GM19351 (cell line): Measurements from ENCODE around the gene ASIC2.

Experiments
- ATAC-seq: cut with Tn5 transposase; IDR thresholded peaks from one replicate; pipeline ENCODE4 v1.9.1; 2021; ENCODE audit warnings: mild to moderate bottlenecking, moderate library complexity; ENCODE audit not compliant: unreplicated experiment

Gene ASIC2

DNA sequence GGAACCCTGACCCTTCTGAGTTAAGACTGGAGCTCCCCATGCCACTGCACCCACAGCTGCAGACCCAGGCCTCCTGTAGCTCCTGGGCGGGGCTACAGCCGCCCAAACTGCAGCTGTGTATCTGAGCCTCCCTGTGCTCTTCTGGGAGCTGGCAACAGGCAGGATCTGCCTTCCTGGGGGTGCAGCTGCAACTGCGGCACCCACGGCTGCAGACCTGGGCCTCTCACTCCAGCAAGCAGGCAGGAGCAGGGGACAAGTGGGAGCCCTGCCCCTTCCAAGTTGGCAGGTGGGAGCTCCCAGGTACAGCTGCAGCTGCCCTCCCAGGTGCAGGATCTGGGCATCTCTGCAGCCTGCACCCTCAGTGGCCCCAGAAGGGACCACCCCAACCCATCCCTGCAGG is 259.9 kb downstream of the ASIC2 start:
- ATAC-seq, result no peak

DNA sequence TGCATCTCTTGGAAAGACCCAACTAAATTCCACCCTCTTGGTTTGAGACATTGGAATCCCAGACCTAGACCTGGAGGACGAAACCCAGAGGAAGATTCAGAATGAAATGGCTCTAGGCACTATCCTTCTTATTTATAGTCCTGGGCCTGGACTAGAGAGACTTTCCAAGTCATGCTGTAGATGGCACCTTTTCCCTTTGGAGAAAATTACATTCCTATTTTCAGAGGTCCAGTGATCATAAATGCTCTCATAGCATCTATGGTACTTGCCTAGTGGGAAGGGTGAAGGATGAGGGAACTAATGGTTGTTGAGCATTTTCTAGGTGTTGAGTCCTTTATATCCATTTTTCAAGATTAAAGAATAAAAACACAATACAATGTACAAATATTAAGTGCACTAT is 264.3 kb downstream of the ASIC2 start:
- ATAC-seq, result no peak

DNA sequence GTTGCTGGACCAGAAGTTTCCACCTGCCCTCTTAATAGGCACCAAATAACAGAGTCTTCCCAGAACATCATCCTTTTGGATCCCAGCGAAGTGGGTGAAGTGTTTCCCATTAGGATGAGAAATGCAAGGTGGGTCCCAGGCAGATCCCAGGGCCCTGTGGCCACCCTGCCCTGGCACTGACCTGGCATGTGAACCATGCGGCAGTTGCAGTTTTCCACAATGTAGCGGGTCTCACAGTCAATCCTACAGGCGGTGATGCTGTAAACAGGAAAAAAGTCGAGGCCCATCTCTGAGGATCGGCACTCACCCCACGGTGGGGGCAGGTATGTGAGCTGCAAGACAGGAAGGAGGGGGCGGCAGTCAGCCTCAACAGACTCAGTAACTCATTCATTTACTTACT is 265.0 kb downstream of the ASIC2 start:
- ATAC-seq, result no peak

DNA sequence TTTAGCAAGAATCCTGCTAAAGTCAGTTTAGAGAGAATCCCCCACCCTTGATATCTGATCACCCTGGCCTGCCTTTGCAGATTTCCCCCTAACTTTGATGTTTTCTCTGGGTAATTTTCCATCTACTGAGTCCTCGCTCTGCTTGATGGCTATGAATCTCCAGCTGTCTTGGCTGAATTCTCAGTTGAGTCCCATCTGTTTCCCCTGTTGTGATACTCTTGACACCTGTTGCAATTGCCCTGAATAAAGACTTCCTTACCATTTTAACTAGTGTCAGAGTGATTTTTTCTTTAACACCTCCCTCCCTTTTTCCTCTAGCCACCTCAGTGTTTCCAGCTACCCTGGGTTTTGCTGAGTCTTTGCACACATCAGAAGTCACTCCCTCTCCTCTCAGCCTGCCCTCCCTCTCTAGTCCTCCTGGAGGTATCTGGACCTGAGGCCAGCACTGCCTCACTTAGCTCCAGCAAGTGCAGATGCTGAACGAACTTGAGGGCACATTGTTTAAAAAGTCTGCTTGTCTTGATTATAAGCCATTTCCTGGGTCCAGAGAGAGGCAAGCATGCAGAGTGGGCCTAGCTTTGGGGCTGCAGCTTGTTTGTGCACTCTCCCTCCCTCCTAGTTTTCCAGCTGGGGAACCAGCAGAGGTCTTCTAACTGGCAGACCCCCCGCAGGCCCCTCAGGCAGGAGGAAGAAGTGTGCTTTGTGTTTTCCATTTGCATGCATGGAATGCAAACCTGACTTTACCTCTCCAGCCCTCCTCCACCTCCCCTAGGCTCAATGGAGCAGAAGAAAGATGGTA is 268.2 kb downstream of the ASIC2 start:
- no peak for ATAC-seq

DNA sequence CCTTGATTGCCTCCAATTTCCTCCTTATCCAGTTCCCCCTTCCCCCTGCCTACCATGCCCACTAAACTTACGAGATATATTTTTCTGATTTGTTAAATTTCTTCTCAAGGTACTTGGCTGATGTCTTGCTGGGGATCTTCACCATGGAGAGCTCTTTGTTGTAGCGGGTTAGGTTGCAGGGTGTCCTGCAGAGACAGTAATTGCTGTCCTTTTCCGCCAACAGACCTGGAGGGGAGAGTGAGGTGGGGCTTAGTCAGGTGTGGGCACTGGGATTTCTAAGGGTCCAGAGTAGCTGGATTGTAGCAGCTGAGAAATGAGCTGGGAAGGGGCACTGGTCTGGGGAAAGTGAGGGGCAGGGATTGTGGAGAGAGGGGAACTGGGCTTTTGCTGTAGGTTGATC is 269.3 kb downstream of the ASIC2 start:
- ATAC-seq, result no peak

DNA sequence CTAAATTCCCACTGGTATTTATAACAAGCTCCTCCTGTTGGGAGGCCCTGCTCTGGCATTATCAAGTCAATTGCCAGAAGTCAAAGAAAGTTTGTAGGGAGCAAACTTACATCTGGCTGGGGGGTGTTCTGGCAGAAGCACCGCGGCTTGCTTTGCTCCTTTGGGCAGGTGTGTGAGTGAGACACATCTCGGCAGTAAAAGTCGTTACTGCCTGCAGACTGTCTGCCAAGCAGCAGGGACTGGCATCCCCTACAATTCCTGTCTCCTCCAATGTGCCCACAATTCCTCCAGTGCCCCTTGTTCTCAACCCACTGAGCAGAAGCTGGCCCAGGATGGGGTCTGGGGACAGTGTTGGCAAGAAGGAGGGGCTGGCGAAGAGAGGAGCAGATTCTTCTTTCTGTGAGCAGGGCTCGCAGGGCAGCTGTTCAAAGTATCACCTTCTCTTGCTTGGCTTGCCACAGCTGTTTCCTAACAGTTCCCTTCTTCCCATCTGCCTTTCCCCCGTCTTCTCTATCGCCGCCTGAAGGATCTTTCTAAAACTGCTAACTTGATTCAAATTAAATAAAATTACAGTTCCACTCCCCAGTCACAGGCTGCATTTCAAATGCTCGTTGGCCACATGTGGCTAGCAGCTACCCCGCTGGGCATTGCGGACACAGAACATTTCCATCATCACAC is 271.2 kb downstream of the ASIC2 start:
- no peak for ATAC-seq

DNA sequence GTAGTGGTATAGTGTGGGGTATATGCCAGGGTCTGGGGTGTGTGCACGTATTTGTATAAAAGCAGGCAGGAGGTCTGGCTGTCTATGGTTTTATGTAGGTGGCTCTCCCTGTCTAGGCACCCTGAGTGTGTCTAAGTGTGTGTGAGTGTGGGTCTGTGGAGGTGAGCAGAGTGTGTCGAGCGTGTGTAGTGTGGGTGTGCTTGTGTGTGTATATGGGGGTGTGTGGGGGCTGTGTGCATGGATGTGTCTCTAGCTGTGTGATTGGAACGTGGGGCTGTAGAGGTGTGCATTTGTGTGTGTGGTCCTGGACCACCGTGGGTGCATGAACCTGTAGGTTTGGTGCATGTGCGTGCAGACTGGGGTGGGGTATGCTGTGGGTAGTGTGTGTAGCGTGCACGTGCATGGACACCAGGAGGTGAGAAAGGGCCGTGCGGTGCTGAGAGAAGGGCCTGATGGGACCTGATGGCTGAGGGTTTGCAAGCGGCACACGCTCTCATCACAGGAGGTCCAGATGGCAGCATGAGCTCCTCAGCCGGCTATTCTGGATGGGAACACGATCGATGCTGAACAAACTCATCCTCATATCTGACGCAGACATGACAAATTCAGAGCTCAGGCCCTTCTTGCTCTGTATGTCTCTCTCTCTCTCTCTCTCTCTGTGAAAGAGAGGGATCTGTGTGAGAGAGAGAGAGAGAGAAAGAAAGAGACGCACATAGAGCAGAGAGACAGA is 273.8 kb downstream of the ASIC2 start:
- no peak for ATAC-seq

DNA sequence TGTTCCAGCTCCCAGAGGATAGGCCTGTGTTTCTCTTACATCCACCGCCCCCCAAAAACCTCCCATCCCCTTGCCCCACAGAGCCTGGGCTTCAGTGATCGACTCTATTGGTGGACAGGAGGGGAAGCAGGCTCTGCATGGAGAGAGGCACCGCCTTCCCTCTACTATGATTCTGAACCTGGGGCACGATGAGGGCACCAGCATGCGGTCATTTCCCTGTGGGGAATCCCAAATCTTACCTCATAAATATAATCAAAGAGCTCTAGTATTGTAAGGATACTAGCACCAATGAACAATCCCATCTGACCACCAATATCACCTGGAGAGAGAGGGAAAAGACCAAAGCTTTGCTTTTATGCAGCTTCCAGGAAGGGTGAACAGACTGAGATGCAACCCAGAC is 275.7 kb downstream of the ASIC2 start:
- ATAC-seq, result no peak

DNA sequence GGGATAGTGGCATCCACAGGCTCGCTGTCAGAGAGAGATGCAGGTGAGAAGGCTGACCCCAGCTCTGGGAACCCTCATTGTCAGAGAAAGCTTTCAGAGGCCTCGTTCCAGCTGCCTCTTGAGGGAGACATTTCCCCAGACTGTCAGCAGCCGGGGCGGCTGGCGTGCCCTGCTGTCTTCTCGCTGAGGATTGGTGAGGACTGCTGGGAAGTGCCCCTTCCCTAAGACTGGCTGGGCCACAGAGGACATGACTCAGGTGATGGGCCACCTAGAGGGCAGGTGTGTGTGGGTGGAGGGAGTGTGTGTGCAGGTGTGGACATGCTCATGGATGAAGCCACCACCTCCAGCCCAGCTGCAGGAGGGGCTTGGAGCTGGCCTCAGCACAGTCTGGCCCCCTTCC is 276.2 kb downstream of the ASIC2 start:
- ATAC-seq, result no peak

DNA sequence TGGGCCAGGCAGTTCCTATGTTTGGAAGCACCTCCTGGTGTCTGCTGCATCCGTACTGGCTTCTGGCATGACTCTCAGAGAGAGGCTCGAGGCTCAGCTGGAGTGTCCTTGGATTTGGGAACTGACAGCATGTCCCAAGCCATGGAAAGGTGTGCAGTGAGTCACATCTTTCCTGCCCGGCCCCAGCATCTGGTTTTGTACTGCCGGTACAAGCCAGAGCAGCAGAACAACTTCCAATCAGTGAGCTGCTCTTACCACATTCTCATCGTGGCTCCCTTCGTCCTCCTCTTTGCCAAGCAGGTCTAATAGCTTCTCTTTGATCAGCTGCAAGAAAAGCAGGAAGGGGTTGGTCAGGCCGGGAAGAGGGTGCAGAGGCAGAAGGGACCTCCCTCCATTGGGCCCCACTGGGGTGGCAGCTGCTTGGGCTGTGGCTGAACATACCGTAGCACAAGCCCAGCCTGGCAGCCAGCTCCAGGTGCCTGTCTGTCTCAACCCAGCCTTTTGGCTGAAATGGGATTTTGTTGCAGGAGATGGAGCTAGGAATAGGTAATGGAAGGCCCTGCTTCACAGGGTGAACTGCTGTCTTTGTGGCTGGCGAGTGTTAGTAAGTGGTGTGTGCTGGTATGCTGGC is 277.3 kb downstream of the ASIC2 start:
- ATAC-seq, result no peak

DNA sequence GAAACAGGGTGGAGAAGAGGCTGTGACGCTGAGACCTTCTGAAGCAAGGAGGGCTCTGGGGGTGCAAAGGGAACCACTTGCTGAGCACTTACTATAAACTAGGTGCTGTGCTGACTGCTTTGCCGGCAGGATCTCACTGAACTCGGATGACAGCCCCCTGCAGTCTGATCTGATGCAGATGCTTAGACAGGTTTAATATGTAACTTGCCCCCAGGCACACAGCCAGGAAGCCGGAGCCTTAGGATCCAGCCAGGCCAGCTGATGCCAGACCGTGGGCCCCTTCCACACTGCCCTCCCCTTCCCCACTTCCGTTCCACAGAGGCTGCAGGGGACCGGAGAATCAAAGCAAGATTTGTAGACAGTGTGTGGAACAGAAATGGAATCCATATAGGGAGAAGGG is 278.3 kb downstream of the ASIC2 start:
- no peak for ATAC-seq

DNA sequence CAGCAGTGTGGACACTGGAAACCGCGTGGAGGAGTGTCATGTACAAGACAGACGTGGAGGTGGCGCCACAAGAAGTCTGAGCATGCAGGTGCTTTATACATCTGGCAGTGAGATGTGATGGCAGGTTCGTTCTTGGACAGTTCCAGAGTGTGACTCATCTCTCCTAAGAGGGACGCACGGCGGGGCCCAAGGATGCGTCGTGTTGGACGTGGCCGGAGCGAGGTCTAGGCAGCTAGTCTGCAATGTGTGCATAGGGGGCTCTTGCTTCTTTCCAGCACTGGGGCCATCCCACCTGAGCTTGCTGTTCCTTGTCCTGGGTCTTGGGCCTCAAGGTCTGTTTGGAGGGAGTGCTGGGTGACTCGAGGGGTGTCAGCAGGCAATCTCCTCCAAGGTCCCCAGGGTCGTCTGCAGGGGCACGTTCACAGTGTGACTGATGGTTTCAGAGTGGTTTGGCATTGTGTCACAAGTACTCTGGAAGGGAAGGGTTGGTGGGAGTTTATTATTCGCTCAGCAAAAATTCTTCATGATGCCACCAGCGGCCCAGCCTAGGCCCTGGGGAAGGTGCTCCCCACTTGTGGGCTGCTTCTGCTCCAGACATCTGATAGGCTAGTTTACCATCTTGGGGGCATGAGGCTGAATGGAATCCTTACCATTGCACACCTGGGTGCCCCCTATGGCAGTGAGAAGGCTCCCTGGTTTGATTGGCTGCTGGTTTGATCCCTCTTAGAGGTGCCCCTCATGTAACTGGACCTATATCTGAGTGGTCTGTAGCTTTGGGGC is 279.3 kb downstream of the ASIC2 start:
- ATAC-seq, result no peak

DNA sequence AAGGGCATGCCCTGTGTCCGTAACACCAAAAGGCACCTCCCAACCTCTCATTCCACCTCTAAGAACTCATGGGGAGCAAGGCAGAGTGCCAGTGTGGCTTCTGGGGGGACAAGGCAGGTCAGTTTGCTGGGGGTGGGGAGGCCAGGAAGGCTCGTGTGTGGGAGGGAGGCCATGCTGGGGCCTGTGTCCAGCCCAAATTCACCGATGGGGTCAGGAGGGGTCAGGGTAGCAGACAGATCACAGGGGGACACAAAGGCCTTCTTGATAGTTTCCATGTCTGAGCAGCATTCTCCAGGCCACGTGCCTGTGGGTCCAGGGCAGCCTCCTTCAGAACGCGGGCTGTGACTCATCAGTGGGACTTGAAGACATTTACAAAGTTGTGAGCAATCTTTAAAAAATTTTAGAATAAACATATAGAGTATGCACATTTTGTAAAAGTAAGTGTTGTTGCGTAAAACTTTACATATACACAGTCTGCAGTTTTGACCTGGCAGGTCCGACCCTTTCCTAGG is 280.5 kb downstream of the ASIC2 start:
- no peak for ATAC-seq

DNA sequence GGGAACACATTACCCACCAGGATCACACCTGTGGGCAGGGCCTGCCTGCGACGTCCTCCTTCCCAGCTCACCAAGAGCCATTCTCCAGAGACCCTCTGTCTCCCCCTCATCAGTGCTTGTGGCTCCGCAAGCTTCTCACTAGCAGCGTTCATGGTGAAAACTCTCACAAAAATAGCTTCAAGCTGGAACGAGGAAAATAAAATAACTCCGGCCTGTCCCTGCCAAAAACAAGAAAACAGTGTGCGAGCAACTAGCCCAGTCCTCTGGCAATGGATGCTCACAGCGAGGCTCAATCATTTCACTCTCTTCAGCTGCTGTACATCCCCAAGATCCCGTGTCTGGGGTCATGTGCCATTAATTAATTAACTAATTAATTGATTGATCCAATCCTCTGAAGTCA is 283.5 kb downstream of the ASIC2 start:
- ATAC-seq, result no peak

DNA sequence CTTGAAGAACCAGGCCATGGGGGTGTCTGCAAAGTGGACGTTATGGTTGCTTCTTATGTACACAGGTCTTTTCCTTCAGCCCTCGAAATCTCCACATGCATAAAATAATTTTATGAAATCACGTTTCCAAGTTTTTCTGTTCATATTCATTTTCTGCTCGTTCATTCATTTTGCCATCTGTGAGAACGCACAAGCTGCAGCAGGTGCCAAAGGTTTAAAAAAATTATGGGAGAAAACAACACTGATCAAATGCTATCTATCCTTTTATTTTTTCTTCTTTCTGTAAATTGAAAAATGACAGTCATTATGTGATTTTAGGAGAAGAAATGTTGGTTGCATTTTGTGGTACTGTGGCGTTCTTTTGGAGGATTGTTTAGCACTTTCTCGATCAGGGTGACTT is 285.9 kb downstream of the ASIC2 start:
- no peak for ATAC-seq

DNA sequence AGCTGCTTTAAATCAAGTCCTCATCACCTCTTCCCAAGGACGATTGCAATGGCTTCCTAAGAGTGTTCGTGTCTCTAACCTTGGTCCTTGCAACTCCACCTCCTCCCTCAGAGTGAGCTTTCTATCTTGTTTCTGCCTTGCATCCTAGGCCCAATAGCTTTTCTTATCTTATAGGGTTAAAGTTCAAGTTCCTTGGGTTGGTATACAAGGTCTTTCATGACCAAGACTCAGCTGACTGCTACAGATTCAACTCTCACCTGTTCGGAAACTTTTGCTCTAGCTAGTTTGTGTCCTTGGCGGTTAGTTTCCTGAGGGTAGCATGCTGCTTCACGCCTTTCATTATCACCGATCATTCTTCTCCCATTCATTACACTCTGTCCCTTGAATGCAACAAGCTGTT is 290.8 kb downstream of the ASIC2 start:
- ATAC-seq, result no peak

DNA sequence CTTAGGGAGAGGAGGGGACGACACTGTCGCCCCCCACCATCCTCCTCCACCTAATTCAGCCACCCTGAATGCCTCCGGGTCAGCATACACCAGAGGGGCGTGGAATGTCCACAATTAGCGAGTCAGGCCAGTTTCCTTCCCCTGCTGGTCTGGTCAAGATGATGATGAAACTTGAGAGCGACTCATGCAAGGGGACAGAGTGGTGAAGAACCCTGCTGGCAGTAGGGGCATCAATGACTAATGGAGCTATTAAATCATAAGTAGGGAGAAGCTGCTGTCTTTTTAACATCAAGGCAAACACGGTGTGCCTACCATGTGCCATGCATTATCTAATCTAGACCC is 294.2 kb downstream of the ASIC2 start:
- no peak for ATAC-seq

DNA sequence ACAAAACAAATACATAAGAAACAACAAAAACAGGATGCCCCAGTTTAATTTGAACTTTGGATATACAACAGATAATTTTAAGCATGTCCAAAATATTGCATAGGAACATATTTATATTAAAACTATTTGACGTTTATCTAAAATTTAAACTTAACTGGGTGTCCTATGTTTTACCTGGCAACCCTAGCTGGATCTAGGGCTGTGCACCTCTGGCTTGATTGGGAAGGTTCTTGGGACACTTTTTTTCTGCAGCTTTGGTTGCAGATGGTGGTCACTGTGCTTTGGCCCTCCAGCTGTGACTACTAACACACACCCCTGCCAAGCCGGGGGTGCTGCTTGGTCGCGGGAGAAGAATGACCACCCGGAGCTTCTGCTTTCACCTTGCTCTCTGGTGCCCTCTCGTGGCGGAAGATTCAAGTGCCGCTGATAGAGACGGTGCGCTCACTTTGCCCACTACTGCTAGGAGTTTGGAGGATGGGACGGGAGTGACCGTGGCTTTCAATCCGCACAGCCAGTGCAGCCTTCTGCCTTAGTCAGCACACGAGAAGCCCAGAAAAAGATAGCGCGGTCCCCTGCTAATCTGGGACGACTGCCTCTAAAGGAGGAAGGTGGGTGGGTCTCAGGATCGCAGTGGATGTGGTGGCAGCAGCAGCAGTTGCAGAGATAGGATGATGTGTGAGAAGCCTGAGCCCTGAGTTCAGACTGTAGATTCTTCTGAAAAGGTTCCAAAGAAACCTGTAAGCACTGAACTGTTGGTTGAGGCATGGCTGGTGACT is 294.8 kb downstream of the ASIC2 start:
- ATAC-seq, result no peak

DNA sequence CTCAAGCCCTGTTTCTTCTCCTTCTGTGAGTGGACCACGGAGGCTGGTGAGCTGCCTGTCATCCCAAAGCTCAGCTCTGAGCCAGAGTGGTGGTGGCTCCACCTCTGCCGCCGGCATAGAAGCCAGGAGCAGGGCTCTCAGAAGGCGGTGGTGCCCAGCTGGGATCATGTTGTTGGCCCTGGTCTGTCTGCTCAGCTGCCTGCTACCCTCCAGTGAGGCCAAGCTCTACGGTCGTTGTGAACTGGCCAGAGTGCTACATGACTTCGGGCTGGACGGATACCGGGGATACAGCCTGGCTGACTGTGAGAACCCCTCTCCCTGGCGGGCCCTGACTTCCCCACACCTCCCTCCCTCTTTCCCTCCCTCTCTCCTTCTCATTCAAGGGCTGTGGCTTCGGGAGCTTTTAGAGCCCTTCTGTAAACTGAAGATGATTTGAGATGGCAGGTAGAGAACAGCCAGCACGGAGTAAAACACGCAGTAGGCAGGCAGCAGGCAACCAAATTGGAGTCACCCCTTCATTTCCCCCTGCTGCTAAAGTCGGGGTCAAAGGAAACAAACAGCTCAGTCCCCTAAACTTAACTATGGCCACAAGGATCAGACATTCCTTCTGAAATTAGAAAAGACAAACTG is 297.6 kb downstream of the ASIC2 start:
- ATAC-seq, result no peak
